GM21737 (cell line): ENCODE data around the gene TRDN.
"Not testable (repeated sequence)": the region's sequence is repeated elsewhere in the genome, so short reads cannot be mapped to it uniquely, and the experiment has no call there.

Source experiments
- ATAC-seq: cut with Tn5 transposase; IDR thresholded peaks from one replicate; pipeline ENCODE4 v1.9.1; 2021; ENCODE audit warnings: mild to moderate bottlenecking, moderate library complexity; ENCODE audit not compliant: unreplicated experiment

The TRDN gene

GRCh38 chr6:123564361-123564760 lies 72.4 kb downstream of the TRDN start:
- ATAC-seq = no peak

DNA sequence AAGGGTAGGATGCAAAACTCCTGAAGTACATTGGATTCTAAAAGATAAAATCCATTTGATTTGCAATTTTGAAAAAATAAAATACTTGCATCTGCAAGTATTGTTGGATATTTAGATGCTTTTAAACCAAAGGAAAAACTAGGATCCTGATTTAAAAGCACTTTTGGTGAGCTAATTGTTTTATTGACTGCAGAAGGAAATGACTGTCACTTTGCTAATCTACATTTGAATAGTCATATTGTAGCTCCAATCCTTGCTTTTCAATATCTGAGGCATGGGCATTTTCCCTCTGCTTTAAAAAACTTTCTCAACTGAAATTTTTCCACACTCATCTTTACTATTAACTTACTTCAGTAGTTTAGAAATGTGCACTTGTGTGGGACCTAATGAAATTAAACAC lies 74.1 kb downstream of the TRDN start:
- ATAC-seq = no peak

DNA sequence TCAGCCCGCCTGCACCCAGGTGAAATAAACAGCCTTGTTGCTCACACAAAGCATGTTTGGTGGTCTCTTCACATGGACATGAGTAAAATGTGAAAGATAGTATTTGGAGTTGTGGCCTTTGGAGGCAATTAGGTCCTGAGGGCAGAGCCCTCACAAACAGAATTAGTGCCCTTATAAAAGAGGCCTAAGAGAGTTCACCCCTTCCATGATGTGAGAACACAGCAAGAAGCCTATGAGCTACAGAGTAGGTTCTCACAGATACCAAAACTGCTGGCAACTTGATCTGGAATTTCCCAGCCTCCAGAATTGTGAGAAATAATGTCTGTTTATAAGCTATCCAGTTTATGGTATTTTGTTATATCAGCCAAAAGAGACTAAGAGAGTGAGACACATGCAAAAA lies 74.5 kb downstream of the TRDN start:
- no peak for ATAC-seq

DNA sequence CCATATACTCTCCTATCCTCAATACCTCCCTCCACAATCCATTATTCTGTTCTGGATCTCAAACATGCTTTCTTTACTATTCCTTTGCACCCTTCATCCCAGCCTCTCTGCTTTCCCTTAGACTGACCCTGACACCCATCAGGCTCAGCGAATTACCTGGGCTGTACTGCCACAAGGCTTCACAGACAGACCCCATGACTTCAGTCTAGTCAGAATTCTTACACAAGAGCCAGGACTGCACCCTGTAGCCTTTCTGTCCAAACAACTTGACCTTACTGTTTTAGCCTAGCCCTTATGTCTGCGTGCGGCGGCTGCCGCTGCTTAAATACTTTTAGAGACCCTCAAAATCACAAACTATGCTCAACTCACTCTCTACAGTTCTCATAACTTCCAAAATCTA lies 76.9 kb downstream of the TRDN start:
- not testable (repeated sequence) for ATAC-seq

GRCh38 chr6:123557474-123557873 lies 79.3 kb downstream of the TRDN start:
- not testable (repeated sequence) for ATAC-seq

- ATAC-seq = no peak
Measured at GRCh38 chr6:123551939-123552707, 84.6 kb downstream of the TRDN start.

GRCh38 chr6:123550052-123550617 lies 86.6 kb downstream of the TRDN start:
- no peak for ATAC-seq

- ATAC-seq = no peak
Measured at GRCh38 chr6:123549476-123549875, 87.3 kb downstream of the TRDN start.

GRCh38 chr6:123547216-123547978 lies 89.4 kb downstream of the TRDN start:
- no peak for ATAC-seq

DNA sequence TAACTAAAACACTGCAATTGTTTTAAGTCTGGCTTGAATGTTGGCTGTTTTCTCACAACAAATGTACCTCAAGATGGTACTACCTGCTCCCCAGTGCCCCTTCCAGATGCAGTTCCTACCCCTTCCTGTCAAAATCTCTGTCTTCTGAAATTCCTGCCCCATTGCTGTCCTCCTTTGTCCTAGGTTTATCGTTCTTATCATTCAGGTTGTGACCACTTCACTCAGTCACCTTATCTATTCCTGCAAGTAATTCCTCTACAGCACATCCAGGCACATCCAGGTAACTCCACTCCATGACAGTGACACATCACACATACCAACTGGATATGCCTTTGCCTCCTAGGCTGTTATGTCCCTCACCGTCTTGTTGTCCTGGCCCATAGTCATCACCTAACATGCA lies 90.2 kb downstream of the TRDN start:
- no peak for ATAC-seq

DNA sequence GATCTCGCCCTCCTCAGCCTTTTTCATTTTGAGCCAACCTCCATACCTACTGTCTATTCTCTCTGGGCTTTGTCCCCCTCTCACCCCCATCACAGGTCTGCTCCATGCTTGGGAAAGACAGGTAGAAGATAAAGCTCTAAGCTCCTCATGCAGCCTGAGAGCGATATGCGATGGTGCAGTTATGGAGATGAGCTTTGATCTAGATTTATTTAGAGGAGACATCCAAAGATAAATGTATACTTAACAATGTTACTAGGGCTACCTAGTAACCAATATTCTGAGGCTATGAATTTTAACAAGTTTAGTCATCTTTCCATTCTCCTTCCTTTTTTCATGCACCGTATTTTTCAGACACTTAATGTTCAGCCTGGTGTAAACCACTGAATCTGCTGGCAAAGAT lies 95.3 kb downstream of the TRDN start:
- no peak for ATAC-seq

DNA sequence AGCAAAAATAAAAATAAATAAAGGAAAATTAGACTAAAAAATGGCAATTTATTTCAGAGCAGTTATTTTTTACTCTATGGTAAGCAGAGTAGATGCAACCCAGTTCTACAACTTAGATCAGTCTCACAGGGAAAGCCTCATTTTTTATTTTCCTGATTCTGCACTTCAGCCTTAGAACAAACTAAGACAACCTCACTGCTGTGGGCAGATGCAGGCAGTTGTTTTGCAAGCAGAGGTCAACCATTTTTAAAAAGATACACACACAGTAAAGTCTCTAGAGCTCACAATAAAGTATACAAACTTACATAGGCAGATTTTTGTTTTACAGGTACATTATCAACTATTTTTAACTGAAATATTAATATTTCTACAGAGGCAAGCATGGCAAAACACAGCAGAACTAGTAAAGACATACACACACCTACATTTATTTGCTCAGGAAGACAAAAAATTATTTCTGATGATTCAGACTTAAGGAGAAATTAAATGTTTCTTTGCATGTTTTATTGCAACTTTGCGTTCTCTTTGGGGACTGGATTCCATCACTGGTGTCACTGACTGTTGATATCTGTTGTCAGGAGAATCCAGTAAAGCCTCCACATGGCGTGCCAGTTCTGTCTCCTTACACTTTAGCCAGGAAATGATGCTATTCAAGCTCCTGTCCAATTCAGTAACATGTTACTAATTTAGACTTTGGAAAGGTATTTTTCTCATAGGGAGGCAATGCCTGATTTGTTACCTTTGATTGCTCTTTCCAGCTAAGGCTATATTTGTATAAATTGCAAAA lies 102.7 kb downstream of the TRDN start:
- ATAC-seq = no peak

GRCh38 chr6:123529843-123530242 lies 106.9 kb downstream of the TRDN start:
- no peak for ATAC-seq

DNA sequence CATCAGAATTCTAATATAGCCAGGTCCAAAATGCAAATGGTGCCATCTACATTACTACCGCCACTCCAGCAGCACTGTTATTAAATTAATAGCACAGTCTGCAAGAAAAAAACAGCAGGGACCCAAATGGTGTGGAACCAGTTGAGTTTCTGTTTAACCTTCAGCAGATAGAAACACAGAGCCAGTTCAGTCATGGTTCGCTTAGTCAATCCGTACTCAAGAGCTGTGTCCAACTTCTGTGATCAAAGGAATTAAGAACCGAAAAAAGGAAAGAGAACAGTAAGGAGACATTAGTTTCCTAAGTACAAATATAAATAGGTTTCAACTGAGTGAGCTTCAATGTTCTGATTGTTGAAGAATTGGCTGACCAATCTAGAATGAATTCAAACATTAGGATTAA lies 107.7 kb downstream of the TRDN start:
- ATAC-seq = no peak

DNA sequence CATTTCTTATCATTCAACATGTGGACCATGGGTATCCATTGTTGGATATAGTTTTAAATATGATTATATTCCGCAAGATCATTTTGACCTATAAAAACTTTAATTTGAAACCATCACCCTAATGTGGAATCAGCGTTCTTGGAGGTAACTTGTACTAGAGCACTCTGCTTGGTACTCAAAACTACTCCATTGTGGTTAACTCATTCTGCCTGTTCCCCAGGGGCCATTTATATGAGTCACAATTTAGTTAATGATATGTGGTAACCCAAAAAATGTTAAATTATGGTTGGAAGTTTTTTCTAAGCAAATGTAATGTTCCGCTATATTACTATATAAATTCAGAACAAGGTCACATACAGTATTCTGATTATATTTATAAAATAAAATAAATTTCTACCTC lies 109.3 kb downstream of the TRDN start:
- no peak for ATAC-seq

GRCh38 chr6:123526128-123526527 lies 110.6 kb downstream of the TRDN start:
- no peak for ATAC-seq

GRCh38 chr6:123524781-123525180 lies 112.0 kb downstream of the TRDN start:
- ATAC-seq = no peak

DNA sequence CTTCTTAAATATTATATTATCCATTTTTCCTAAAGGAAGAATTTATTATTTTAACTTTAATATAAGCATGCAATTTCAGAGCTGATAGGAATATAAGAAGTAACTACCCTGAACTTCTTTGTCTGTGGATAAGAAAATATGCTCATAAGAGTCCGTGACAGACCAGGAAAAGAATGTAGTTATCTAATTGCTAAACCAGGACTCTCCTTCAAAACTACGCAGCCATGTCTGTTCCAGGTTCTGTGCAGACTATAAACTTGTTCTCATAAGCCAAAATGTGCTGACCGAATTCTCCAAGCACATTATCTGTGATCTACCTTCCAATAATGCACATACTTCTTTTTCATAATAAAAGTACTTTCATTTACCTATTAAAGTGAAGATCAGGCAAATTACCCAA lies 116.5 kb downstream of the TRDN start:
- no peak for ATAC-seq

DNA sequence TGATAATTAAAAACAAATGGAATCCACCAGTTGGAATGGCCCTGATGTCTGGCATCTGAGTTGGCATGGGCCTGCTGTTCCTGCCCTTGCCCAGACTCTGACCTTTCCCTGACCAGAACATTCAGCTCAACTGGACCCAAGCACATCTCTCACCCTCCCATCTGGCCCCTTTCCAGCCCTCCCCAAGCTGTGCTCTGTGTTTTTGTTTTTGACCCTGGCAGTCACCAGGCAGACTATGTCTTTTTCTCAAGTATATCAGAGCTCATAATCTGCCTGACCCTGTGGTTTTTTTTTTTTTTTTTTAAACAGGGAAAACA lies 117.6 kb downstream of the TRDN start:
- no peak for ATAC-seq

GRCh38 chr6:123518441-123519188 lies 118.1 kb downstream of the TRDN start:
- ATAC-seq = no peak

DNA sequence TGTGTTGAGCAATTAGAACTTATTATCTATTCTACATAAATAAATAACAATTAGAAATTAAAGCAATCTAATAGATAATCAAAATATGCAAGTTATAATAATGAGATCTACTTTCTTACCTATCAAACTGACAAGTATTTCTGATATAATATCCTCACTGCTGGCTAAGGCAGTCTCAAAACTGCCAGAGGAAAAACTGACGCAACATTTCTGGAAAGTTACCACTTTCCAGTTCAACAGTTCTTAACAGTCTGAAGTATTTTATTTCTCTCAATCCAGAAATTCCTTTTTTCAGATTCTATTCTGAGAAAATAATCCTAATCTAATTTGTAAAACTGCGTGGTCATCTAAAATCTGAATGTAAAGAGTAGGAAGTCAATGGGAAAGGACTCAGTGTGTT lies 121.0 kb downstream of the TRDN start:
- no peak for ATAC-seq
